Keratinocyte (primary cell): ENCODE results near the gene CRLF1.

Experiments
- CTCF ChIP-seq, 3 experiments: IDR thresholded peaks in 1 of 3; conservative IDR thresholded peaks in 1 of 3; optimal IDR thresholded peaks in 1 of 3; 2 replicates in 2 of 3; 3 replicates in 1 of 3; pipeline versions ENCODE3 to v1.5.1; 2011; ENCODE audit warnings: low read length in 3 of 3, mild to moderate bottlenecking in 3 of 3, moderate library complexity in 2 of 3, control low read depth in 1 of 3, inconsistent platforms in 1 of 3; ENCODE audit not compliant: insufficient read depth in 2 of 3; ENCODE audit errors: extremely low read depth in 1 of 3
- EZH2 ChIP-seq: IDR thresholded peaks from one replicate; pipeline ENCODE4 v1.6.1; 2012; ENCODE audit warnings: inconsistent platforms, mild to moderate bottlenecking, low read length, moderate library complexity

DNA sequence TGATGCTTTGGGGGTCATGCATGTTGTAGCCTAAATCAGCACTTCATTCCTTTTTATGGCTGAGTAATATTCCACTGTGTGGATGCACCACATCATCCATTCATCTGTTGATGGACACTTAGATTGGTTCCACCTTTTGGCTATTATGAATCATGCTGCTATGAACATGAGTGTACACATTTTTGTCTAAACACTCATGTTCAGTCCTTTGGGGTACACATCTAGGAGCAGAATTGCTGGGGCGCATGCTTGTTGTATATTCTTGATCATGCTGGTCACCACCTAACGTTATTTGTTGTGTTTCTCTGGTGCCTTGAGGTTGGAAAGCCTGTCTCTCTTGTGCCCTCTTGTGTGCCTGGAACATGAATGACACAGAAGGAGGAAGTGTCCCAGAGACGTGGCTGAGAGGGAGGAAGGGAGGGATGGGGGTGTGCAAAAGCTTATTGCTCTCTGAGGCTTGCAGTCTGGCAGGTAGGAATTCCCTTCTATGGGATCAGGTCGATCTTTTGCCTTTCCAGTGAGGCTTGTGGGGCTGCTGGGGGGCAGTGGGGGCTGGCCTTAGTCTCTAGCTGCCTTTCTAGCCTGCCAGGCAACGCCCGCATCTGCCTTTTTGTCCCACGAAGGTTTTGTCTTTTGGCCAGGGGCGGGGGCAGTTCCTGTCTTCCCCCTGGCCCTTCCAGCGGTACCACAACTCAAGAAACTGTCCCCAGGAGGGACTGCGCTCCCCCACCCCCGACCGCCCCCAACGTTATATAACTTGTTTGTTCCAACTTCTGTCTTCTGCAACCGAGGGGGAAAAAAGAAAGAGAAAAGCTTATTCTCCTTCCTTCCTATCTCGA lies 37.8 kb upstream of the CRLF1 start:
- no peak for TF ChIP-seq CTCF (optimal IDR thresholded peaks at IDR 0.05 in 1 of 3, IDR thresholded peaks at IDR 0.05 in 1 of 3, conservative IDR thresholded peaks at IDR 0.05 in 1 of 3; ENCODE audit: extremely low read depth in 1 of 3, insufficient read depth in 2 of 3, low read length in 3 of 3)
- no peak for TF ChIP-seq EZH2
